HepG2 (cell line): ENCODE results near the gene ATG9A. TPM values are rescaled to one million over a fixed set of nuclear protein-coding genes. Genes with fewer than 3 reads are reported as not detected.

Experiments
- ATAC-seq: fragments of 200-7000 bp; cut with Tn5 transposase; 3 replicates; pipeline ENCODE4 v1.9.1; 2020; ENCODE audit warnings: mild to moderate bottlenecking, moderate library complexity
- BruUV-seq: library from RNA; stranded (reverse); fragments of 400-500 nt; replicated peaks from 2 replicates; lab custom pipeline; 2021; lab: Mats Ljungman, UMichigan
- CTCF ChIA-PET: fragments of 300-600 bp; formaldehyde crosslinking; extraction: SDS; loops from one replicate; lab custom pipeline; 2021; ENCODE audit warnings: low total read pairs, inconsistent platforms, low intra/inter-chr PET ratio; lab: Yijun Ruan, JAX
- POLR2A ChIA-PET: fragments of 350-600 bp; sonication (Branson Sonifier 250); formaldehyde crosslinking; loops from one replicate; lab custom pipeline; 2020; ENCODE audit warnings: antibody characterized with exemption, inconsistent platforms; lab: Yijun Ruan, JAX
- DNase-seq: peaks from one replicate; pipeline ENCODE4 v3.0.0-alpha.2; 2015; ENCODE audit warnings: low spot score
- FAIRE-seq: peaks from 3 replicates; lab custom pipeline; 2011; peaks lifted over from hg19 to GRCh38; lab: Jason Lieb, UNC
- H2AFZ ChIP-seq: one replicate; pipeline ENCODE4 v1.6.1; 2011; ENCODE audit warnings: low read length, inconsistent platforms
- H3K27ac ChIP-seq: fragments of 300-600 bp; 3 replicates; pipeline ENCODE4 v1.8.0; 2011; ENCODE audit warnings: mixed run types, mild to moderate bottlenecking, mixed read lengths, low read length, inconsistent platforms; ENCODE audit not compliant: insufficient read depth; ENCODE audit errors: extremely low read length
- H3K27me3 ChIP-seq, 2 experiments: fragments of 200-600 bp in 1 of 2; 2 replicates in 1 of 2; 3 replicates in 1 of 2; pipeline versions ENCODE4 v1.6.0 to v1.8.0; 2011; ENCODE audit warnings: low read length in 2 of 2, mild to moderate bottlenecking in 2 of 2, moderate library complexity in 2 of 2, inconsistent platforms in 1 of 2; ENCODE audit not compliant: insufficient read depth in 2 of 2, control insufficient read depth in 1 of 2
- H3K36me3 ChIP-seq, 2 experiments: fragments of 200-600 bp in 1 of 2; replicated peaks in 1 of 2; 2 replicates in 1 of 2; 3 replicates in 1 of 2; pipeline versions ENCODE4 v1.5.1 to v1.8.0; 2011; ENCODE audit warnings: low read length in 2 of 2, inconsistent platforms in 1 of 2; ENCODE audit not compliant: insufficient read depth in 2 of 2, control insufficient read depth in 1 of 2
- H3K4me1 ChIP-seq: 2 replicates; pipeline ENCODE4 v1.5.1; 2012; ENCODE audit warnings: low read length, inconsistent platforms; ENCODE audit not compliant: insufficient read depth
- H3K4me2 ChIP-seq: 2 replicates; pipeline ENCODE4 v1.6.0; 2011; ENCODE audit warnings: low read depth, low read length, inconsistent platforms
- H3K4me3 ChIP-seq, 3 experiments: fragments of 200-600 bp in 1 of 3; sonication (generic), shearing (Covaris generic) in 1 of 3; replicated peaks in 1 of 3; 2 replicates each; pipeline ENCODE4 v1.5.1; 2011 to 2016; ENCODE audit warnings: low read length in 3 of 3, inconsistent platforms in 2 of 3, low read depth in 2 of 3, mild to moderate bottlenecking in 2 of 3, control low read depth in 1 of 3, mixed read lengths in 1 of 3; ENCODE audit not compliant: insufficient read depth in 1 of 3
- H3K79me2 ChIP-seq: one replicate; pipeline ENCODE4 v1.6.1; 2011; ENCODE audit warnings: low read length, inconsistent platforms; ENCODE audit not compliant: insufficient read depth
- H3K9ac ChIP-seq: 2 replicates; pipeline ENCODE4 v1.6.0; 2011; ENCODE audit warnings: mild to moderate bottlenecking, low read depth, low read length, inconsistent platforms; ENCODE audit not compliant: insufficient read depth
- H3K9me3 ChIP-seq: 2 replicates; pipeline ENCODE4 v1.5.1; 2012; ENCODE audit warnings: mild to moderate bottlenecking, low read length
- H4K20me1 ChIP-seq: 2 replicates; pipeline ENCODE4 v1.6.0; 2011; ENCODE audit warnings: inconsistent platforms, mild to moderate bottlenecking, low read length, moderate library complexity; ENCODE audit not compliant: insufficient read depth
- ATAD3A ChIP-seq: sonication (generic); formaldehyde crosslinking; IDR thresholded peaks from 2 replicates; pipeline ENCODE4 v1.4.0; 2020; ENCODE audit warnings: missing genetic modification reagents
- ATF7 ChIP-seq, 2 experiments: fragments of 450-650 bp in 1 of 2; sonication (generic) in 1 of 2; formaldehyde crosslinking in 1 of 2; IDR thresholded peaks; 2 replicates each; pipeline versions ENCODE4 v1.4.0 to v1.6.1; 2016 to 2020; ENCODE audit warnings: antibody characterized with exemption in 1 of 2, mild to moderate bottlenecking in 1 of 2, missing genetic modification reagents in 1 of 2
- CREB1 ChIP-seq, 2 experiments: fragments of 450-650 bp in 1 of 2; IDR thresholded peaks; 2 replicates each; pipeline ENCODE4 v1.6.1; 2016 to 2017; ENCODE audit warnings: control low read depth in 1 of 2, mild to moderate bottlenecking in 1 of 2, missing compliant biosample characterization in 1 of 2, missing genetic modification characterization in 1 of 2
- EHMT2 ChIP-seq: fragments of 200-600 bp; sonication (generic); IDR thresholded peaks from 2 replicates; pipeline ENCODE4 v1.7.0; 2017; ENCODE audit warnings: antibody characterized with exemption, low read depth, low read length, borderline replicate concordance
- KDM1A ChIP-seq: IDR thresholded peaks from 2 replicates; pipeline ENCODE4 v1.6.1; 2016; ENCODE audit warnings: missing compliant biosample characterization
- NCOR1 ChIP-seq: fragments of 200-600 bp; sonication (generic); IDR thresholded peaks from 2 replicates; pipeline ENCODE4 v1.7.0; 2017; ENCODE audit warnings: antibody characterized with exemption, low read length, borderline replicate concordance
- PAX8 ChIP-seq: sonication (generic); formaldehyde crosslinking; IDR thresholded peaks from 2 replicates; pipeline ENCODE4 v1.8.0; 2022; ENCODE audit warnings: mild to moderate bottlenecking, missing genetic modification reagents, borderline replicate concordance
- XRCC5 ChIP-seq: fragments of 200-400 bp; formaldehyde crosslinking; optimal IDR thresholded peaks from 2 replicates; pipeline ENCODE3; 2017; ENCODE audit warnings: mild to moderate bottlenecking, low read length
- ZNF383 ChIP-seq: sonication (generic); formaldehyde crosslinking; IDR thresholded peaks from 2 replicates; pipeline ENCODE4 v1.4.0; 2020; ENCODE audit warnings: missing genetic modification reagents, mild to moderate bottlenecking, borderline replicate concordance
- ZNF501 ChIP-seq: sonication (generic); formaldehyde crosslinking; IDR thresholded peaks from 2 replicates; pipeline ENCODE4 v1.5.1; 2020; ENCODE audit warnings: mild to moderate bottlenecking, moderate library complexity, missing genetic modification reagents
- WGBS: methylation state at CpG from one replicate; pipeline ENCODE4 v1.1.6; 2017; ENCODE audit warnings: low lambda C conversion rate; 5-methylcytosine and 5-hydroxymethylcytosine counted together
- in situ Hi-C: cut with HindIII; loops from 2 replicates; pipeline ENCODE4 v1.10.0; 2017; ENCODE audit warnings: low pct_unique_long_range_greater_than_20kb; ENCODE audit not compliant: extremely low pct_ligation_motif_present
- intact Hi-C: fragments of 100-400 bp; cut with micrococcal nuclease; formaldehyde crosslinking; loops from one replicate; pipeline ENCODE4 v1.10.0; 2022; ENCODE audit not compliant: unreplicated experiment
- polyA plus RNA-seq, 8 experiments: library from polyadenylated mRNA; depleted of rRNA in 3 of 8; stranded (reverse) in 7 of 8; unstranded in 1 of 8; fragments of >200 nt; fragmentation: Illumina TruSeq in 4 of 8; extraction: Trizol in 4 of 8; gene quantifications; 2 replicates each; pipeline versions ENCODE4 v1.2.1 to v1.2.3, GENCODE V29; 2011 to 2016; ENCODE audit warnings: low read depth in 4 of 8, missing spikeins in 1 of 8, mixed read lengths in 1 of 8; ENCODE audit not compliant: insufficient read depth in 1 of 8
- total RNA-seq, 5 experiments: library from RNA; depleted of rRNA; stranded (reverse); fragments of >200 nt; fragmentation: Illumina TruSeq; extraction: Trizol; gene quantifications; 2 replicates each; pipeline ENCODE4 v1.2.3, GENCODE V29; 2016; ENCODE audit warnings: low read depth in 1 of 5
- TF ChIP-seq, protein P1 (sequence below): sonication (generic); formaldehyde crosslinking; IDR thresholded peaks from 2 replicates; pipeline ENCODE4 v1.8.0; 2022; ENCODE audit warnings: missing genetic modification reagents, mild to moderate bottlenecking, borderline replicate concordance
- TF ChIP-seq, protein P2 (sequence below): IDR thresholded peaks from 2 replicates; pipeline ENCODE4 v1.4.0; 2020; ENCODE audit warnings: mild to moderate bottlenecking, missing genetic modification reagents
- TF ChIP-seq, protein P3 (sequence below): sonication (generic); formaldehyde crosslinking; IDR thresholded peaks from 2 replicates; pipeline ENCODE4 v1.4.0; 2020; ENCODE audit warnings: missing genetic modification reagents

ATG9A gene
- total and polyA plus RNA-seq, 2 of the 13 experiments (the other 11 are each of a cell fraction or from before 2014, with no cell fraction given) = 35.0 to 131 TPM

DNA sequence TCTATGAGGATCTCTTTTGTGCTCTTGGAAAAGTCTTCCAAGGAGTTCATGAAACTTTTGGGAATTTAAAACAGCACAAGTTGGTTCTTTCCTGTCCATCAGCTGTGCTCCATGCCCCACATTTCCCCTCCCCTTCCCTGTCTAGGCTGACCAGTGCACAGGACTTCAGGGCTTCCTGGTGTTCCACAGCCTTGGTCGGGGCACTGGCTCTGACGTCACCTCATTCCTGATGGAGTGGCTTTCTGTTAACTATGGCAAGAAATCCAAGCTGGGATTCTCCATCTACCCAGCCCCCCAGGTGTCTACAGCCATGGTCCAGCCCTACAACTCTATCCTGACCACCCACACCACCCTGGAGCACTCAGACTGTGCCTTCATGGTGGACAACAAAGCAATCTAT, 41.6 kb upstream of the ATG9A start:
- in situ Hi-C loops = no loop called here

DNA sequence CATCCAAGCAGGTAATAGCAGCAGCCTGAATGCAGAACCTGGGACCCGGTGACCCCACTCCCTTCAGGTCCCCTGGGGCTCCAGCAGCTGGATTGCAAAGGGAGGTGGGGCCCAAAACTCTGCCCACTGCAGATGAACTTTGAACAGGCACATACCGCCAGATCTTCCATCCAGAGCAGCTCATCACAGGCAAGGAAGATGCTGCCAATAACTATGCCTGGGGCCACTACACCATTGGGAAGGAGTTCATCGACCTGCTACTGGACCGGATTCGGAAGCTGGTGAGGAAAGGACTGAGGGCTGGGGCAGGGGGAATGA, 40.6 kb upstream of the ATG9A start:
- no peak overlapping the region for H2AFZ ChIP-seq
- 4% methylated on average over 5 of the region's 5 CpGs for WGBS
- in situ Hi-C loops (no loop called here), intact Hi-C loops (no loop called here)
- ChIA-PET CTCF (no interaction called here), POLR2A (interaction anchor here (0.9 to 2.1 kb wide), 12 partner anchors 9 to 117 kb away, joined by 3 to 22 read pairs (median 4); partner anchors contain the start of genes ANKZF1, ATG9A, DNAJB2 and DNPEP)
- H3K4me3 ChIP-seq = no peak overlapping the region
- peaks cover 2 to 21% of the 10 kb centered on the region in 2 experiments; a peak in 3 of 5 replicates for H3K27me3 ChIP-seq
- no peaks in the 10 kb centered on the region for H3K36me3 ChIP-seq
- H4K20me1 ChIP-seq = no peaks in the 10 kb centered on the region
- no peak overlapping the region for H3K27ac ChIP-seq
- H3K9ac ChIP-seq = no peak overlapping the region
- ATAC-seq (peak; percentile 55), FAIRE-seq (peak; percentile 48), DNase-seq (no peak)
- no TSS peak for BruUV-seq
- H3K79me2 ChIP-seq = no peaks in the 10 kb centered on the region
- peaks cover 41% of the 10 kb centered on the region for H3K4me1 ChIP-seq
- H3K9me3 ChIP-seq = no peaks in the 10 kb centered on the region
- H3K4me2 ChIP-seq = peak overlapping the region; percentile 52
- TF ChIP-seq, protein P1, sequence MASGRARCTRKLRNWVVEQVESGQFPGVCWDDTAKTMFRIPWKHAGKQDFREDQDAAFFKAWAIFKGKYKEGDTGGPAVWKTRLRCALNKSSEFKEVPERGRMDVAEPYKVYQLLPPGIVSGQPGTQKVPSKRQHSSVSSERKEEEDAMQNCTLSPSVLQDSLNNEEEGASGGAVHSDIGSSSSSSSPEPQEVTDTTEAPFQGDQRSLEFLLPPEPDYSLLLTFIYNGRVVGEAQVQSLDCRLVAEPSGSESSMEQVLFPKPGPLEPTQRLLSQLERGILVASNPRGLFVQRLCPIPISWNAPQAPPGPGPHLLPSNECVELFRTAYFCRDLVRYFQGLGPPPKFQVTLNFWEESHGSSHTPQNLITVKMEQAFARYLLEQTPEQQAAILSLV (CRISPR knock-in tag) = peak; percentile 67; the same call in 1 of the 2 replicates
- TF ChIP-seq ZNF501 (CRISPR knock-in tag) (peak; percentile 85), PAX8 (CRISPR knock-in tag) (no peak), KDM1A (CRISPR knock-in tag) (peak; percentile 65; the same call in 1 of the 2 replicates), XRCC5 (peak; percentile 88), ZNF383 (CRISPR knock-in tag) (peak; percentile 68; the same call in 1 of the 2 replicates), EHMT2 (no peak)
- TF ChIP-seq, protein P2, sequence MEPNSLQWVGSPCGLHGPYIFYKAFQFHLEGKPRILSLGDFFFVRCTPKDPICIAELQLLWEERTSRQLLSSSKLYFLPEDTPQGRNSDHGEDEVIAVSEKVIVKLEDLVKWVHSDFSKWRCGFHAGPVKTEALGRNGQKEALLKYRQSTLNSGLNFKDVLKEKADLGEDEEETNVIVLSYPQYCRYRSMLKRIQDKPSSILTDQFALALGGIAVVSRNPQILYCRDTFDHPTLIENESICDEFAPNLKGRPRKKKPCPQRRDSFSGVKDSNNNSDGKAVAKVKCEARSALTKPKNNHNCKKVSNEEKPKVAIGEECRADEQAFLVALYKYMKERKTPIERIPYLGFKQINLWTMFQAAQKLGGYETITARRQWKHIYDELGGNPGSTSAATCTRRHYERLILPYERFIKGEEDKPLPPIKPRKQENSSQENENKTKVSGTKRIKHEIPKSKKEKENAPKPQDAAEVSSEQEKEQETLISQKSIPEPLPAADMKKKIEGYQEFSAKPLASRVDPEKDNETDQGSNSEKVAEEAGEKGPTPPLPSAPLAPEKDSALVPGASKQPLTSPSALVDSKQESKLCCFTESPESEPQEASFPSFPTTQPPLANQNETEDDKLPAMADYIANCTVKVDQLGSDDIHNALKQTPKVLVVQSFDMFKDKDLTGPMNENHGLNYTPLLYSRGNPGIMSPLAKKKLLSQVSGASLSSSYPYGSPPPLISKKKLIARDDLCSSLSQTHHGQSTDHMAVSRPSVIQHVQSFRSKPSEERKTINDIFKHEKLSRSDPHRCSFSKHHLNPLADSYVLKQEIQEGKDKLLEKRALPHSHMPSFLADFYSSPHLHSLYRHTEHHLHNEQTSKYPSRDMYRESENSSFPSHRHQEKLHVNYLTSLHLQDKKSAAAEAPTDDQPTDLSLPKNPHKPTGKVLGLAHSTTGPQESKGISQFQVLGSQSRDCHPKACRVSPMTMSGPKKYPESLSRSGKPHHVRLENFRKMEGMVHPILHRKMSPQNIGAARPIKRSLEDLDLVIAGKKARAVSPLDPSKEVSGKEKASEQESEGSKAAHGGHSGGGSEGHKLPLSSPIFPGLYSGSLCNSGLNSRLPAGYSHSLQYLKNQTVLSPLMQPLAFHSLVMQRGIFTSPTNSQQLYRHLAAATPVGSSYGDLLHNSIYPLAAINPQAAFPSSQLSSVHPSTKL (CRISPR knock-in tag) = 0 out of 2 replicates have a peak, but pooled peaks have one; percentile 33
- TF ChIP-seq, protein P3, sequence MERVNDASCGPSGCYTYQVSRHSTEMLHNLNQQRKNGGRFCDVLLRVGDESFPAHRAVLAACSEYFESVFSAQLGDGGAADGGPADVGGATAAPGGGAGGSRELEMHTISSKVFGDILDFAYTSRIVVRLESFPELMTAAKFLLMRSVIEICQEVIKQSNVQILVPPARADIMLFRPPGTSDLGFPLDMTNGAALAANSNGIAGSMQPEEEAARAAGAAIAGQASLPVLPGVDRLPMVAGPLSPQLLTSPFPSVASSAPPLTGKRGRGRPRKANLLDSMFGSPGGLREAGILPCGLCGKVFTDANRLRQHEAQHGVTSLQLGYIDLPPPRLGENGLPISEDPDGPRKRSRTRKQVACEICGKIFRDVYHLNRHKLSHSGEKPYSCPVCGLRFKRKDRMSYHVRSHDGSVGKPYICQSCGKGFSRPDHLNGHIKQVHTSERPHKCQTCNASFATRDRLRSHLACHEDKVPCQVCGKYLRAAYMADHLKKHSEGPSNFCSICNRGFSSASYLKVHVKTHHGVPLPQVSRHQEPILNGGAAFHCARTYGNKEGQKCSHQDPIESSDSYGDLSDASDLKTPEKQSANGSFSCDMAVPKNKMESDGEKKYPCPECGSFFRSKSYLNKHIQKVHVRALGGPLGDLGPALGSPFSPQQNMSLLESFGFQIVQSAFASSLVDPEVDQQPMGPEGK (CRISPR knock-in tag) = peak; percentile 58; the same call in 1 of the 2 replicates

More for the DNA sequence above, 41.6 kb upstream of the ATG9A start:
- no peak overlapping the region for H3K27ac ChIP-seq
- H3K27me3 ChIP-seq = peaks cover 0 to 12% of the 10 kb centered on the region in 2 experiments; a peak in 2 of 5 replicates
- no peaks in the 10 kb centered on the region for H3K36me3 ChIP-seq
- ATAC-seq = no peak
- intact Hi-C loops = no loop called here
- H3K4me3 ChIP-seq = no peak overlapping the region
- peak; percentile 71 for TF ChIP-seq ATF7 (IDR thresholded peaks at IDR 0.05)
- no peak for TF ChIP-seq ATF7 (CRISPR knock-in tag; IDR thresholded peaks at IDR 0.05)
- TF ChIP-seq CREB1 (IDR thresholded peaks at IDR 0.05) = peak; percentile 92
- TF ChIP-seq CREB1 (CRISPR knock-in tag; IDR thresholded peaks at IDR 0.05) = no peak
- TF ChIP-seq ATAD3A (CRISPR knock-in tag) = no peak
- no peak for TF ChIP-seq NCOR1
- TF ChIP-seq, all 625 proteins: peak for 2
- WGBS = 7% methylated on average over 2 of the region's 2 CpGs
- peaks cover 41% of the 10 kb centered on the region for H3K4me1 ChIP-seq
- H3K4me2 ChIP-seq = no peak overlapping the region
- DNase-seq (no peak), FAIRE-seq (no peak)
- H4K20me1 ChIP-seq = no peaks in the 10 kb centered on the region
- BruUV-seq = no TSS peak
- H2AFZ ChIP-seq = no peak overlapping the region
- no peaks in the 10 kb centered on the region for H3K9me3 ChIP-seq
- ChIA-PET CTCF (no interaction called here), POLR2A (interaction anchor here (0.7 to 0.8 kb wide), 2 partner anchors 17 to 26 kb away, joined by 3 read pairs; partner anchors contain the start of genes GLB1L, STK16 and TUBA4A)
- no peak overlapping the region for H3K9ac ChIP-seq
- no peaks in the 10 kb centered on the region for H3K79me2 ChIP-seq
